ENCODE data around the gene ALOXE3. TPM values are rescaled to one million over a fixed set of nuclear protein-coding genes. Genes with fewer than 3 reads are reported as not detected.

Gene ALOXE3
- total RNA-seq, 1 donor from 2014 or later: not detected

DNA sequence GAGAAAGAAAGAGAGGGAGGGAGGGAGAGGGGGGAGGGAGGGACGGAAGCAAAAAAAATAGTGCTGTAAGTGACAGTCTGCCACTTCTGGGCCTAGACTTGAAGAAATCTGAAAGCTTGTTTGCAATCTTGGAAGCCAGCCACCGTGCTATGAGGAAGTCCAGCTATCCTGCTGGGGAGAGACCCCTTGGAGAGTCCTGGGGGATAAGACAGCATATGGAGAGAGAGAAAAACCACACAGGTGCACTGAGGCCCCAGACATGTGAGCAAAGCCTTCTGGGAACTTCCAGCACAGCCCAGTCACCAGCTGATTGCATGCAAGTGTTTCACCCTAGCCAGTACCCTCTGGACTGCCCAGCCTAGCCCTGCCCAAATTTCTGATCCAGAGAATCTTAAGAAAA lies 18.2 kb downstream of the ALOXE3 start:
- no peaks in the 10 kb centered on the region for H3K36me3 Mint-ChIP-seq (ENCODE audit: unreplicated experiment)
- H3K27me3 Mint-ChIP-seq (ENCODE audit: unreplicated experiment): peaks cover 25% of the 10 kb centered on the region
- no peaks in the 10 kb centered on the region for H3K9me3 Mint-ChIP-seq (ENCODE audit: unreplicated experiment)
- DNase-seq (ENCODE audit: extremely low spot score, unreplicated experiment): no peak
- no peak overlapping the region for H3K4me3 Mint-ChIP-seq (ENCODE audit: unreplicated experiment)
- TF ChIP-seq, protein P1, sequence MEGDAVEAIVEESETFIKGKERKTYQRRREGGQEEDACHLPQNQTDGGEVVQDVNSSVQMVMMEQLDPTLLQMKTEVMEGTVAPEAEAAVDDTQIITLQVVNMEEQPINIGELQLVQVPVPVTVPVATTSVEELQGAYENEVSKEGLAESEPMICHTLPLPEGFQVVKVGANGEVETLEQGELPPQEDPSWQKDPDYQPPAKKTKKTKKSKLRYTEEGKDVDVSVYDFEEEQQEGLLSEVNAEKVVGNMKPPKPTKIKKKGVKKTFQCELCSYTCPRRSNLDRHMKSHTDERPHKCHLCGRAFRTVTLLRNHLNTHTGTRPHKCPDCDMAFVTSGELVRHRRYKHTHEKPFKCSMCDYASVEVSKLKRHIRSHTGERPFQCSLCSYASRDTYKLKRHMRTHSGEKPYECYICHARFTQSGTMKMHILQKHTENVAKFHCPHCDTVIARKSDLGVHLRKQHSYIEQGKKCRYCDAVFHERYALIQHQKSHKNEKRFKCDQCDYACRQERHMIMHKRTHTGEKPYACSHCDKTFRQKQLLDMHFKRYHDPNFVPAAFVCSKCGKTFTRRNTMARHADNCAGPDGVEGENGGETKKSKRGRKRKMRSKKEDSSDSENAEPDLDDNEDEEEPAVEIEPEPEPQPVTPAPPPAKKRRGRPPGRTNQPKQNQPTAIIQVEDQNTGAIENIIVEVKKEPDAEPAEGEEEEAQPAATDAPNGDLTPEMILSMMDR (IDR thresholded peaks at IDR 0.05): no peak
- H3K4me1 Mint-ChIP-seq (ENCODE audit: unreplicated experiment): peaks cover 2% of the 10 kb centered on the region
- H3K27ac Mint-ChIP-seq (ENCODE audit: unreplicated experiment): no peak overlapping the region

DNA sequence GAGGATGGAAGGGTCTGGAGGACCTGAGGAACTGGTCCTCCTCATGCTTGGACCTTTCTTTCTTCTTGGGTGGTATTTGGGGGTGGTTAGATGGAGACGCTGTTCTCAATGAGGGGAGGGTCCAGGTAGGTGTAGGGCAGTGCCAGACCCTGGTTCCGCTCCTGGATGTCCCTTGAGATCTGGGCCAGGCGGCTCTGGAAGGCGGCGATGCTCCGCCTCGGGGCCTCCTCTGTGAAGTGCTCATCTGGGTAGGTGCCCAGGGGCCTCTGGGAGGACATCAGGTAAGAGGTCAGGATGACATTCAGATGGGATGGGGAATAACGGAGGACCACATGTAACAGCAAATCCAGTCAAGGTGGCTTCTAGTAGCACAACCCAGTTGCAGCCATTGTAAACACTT lies 21.8 kb downstream of the ALOXE3 start:
- no peaks in the 10 kb centered on the region for H3K9me3 Mint-ChIP-seq (ENCODE audit: unreplicated experiment)
- TF ChIP-seq, protein P1 (IDR thresholded peaks at IDR 0.05): no peak

DNA sequence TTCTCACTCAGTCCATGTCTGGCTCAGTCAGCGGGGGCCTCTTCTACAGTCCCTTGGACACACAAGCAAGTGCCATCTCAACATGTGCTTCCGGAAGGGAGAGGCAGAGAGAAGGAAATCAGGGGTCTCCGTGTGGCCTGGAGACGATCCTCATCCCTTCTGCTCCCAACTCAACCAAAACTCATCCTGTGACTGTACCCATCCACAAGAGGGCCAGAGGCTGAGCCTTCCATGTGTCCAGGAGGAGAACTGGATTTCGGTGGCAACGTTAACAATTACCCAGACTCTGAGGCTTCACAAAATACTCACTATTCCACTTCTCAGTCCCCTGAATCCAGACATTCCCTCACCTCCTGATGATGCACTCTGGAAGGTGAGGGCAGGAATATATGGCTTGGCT lies 23.0 kb downstream of the ALOXE3 start:
- peaks cover 2% of the 10 kb centered on the region for H3K4me1 Mint-ChIP-seq (ENCODE audit: unreplicated experiment)
- H3K27ac Mint-ChIP-seq (ENCODE audit: unreplicated experiment): no peak overlapping the region
- H3K27me3 Mint-ChIP-seq (ENCODE audit: unreplicated experiment): peaks cover 52% of the 10 kb centered on the region
- TF ChIP-seq, protein P1 (IDR thresholded peaks at IDR 0.05): no peak
- no peak for DNase-seq (ENCODE audit: extremely low spot score, unreplicated experiment)
- H3K36me3 Mint-ChIP-seq (ENCODE audit: unreplicated experiment): no peaks in the 10 kb centered on the region
- no peak overlapping the region for H3K4me3 Mint-ChIP-seq (ENCODE audit: unreplicated experiment)
- no peaks in the 10 kb centered on the region for H3K9me3 Mint-ChIP-seq (ENCODE audit: unreplicated experiment)

More for the DNA sequence above, 21.8 kb downstream of the ALOXE3 start:
- Mint-ChIP-seq H3K4me1 (ENCODE audit: unreplicated experiment) (peaks cover 2% of the 10 kb centered on the region), H3K27ac (ENCODE audit: unreplicated experiment) (no peak overlapping the region), H3K4me3 (ENCODE audit: unreplicated experiment) (no peak overlapping the region), H3K27me3 (ENCODE audit: unreplicated experiment) (peaks cover 43% of the 10 kb centered on the region), H3K36me3 (ENCODE audit: unreplicated experiment) (no peaks in the 10 kb centered on the region)
- DNase-seq (ENCODE audit: extremely low spot score, unreplicated experiment): no peak

DNA sequence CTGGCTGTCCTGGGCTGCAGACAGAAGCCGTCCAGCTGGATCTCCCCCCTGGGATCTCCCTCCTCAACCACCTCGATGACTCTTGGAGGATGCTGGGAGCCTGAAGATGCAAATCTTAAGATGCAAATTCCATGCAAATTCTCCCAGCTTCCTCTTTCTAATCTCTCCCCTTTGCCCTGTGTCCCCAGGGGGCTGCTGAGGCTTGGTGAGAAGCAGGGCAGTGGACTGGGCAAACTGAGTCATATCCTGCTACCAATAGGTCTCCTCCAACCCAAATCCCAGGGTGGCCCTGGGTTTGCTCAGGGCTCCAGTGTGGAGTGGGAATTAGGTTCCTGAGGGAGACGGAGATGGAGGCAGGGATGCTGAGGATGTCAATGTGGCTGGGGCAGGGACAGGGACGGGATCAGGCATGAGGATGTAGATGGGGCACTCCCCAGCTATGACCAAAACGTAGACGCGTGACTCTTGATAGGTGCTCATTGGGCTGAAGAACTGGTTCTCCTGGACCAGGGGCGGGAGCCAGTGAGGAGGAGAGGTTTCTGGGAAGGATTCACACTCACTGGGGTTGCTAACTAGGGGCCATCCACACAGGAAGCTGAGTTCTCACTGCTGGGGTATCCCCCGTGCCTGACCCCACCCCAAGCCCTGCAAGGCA lies 27.2 kb downstream of the ALOXE3 start:
- no peaks in the 10 kb centered on the region for H3K4me1 Mint-ChIP-seq (ENCODE audit: unreplicated experiment)
- H3K36me3 Mint-ChIP-seq (ENCODE audit: unreplicated experiment): no peaks in the 10 kb centered on the region
- TF ChIP-seq, protein P1 (IDR thresholded peaks at IDR 0.05): no peak
- no peaks in the 10 kb centered on the region for H3K9me3 Mint-ChIP-seq (ENCODE audit: unreplicated experiment)
- no peak for DNase-seq (ENCODE audit: extremely low spot score, unreplicated experiment)
- H3K27me3 Mint-ChIP-seq (ENCODE audit: unreplicated experiment): peaks cover 69% of the 10 kb centered on the region
- no peak overlapping the region for H3K27ac Mint-ChIP-seq (ENCODE audit: unreplicated experiment)
- H3K4me3 Mint-ChIP-seq (ENCODE audit: unreplicated experiment): no peak overlapping the region

DNA sequence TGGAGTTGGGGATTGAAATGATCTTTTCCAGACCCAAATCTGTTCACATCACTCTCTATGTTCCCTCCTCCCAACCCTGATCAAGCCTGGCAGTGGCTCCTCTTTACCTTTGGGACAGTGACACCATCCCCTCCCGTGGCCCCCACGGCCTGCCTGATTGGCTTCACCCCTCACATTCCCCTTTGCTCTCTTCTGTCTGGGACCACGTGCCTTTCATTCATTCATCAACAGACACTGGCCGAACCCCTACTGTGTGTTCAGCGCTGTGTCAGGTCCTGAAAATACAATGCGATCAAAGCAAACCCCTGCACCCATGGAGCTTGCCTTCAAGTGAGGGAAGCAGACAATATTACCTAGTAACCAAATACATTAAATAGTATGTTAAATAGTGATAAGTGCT lies 28.6 kb downstream of the ALOXE3 start:
- peaks cover 63% of the 10 kb centered on the region for H3K27me3 Mint-ChIP-seq (ENCODE audit: unreplicated experiment)
- H3K27ac Mint-ChIP-seq (ENCODE audit: unreplicated experiment): no peak overlapping the region
- no peaks in the 10 kb centered on the region for H3K9me3 Mint-ChIP-seq (ENCODE audit: unreplicated experiment)
- TF ChIP-seq, protein P1 (IDR thresholded peaks at IDR 0.05): no peak
- no peak overlapping the region for H3K4me3 Mint-ChIP-seq (ENCODE audit: unreplicated experiment)
- H3K36me3 Mint-ChIP-seq (ENCODE audit: unreplicated experiment): no peaks in the 10 kb centered on the region
- H3K4me1 Mint-ChIP-seq (ENCODE audit: unreplicated experiment): no peaks in the 10 kb centered on the region
- no peak for DNase-seq (ENCODE audit: extremely low spot score, unreplicated experiment)
